Natural killer cell treated with Interleukin-12 subunit alpha and Interleukin-12 subunit beta and Interleukin-15 and Interleukin-18, amount 100 ng/mL, for 72 hours (primary cell): ENCODE measurements around the gene CUX1. TPM values are rescaled to one million over a fixed set of nuclear protein-coding genes. Genes with fewer than 3 reads are reported as not detected.
"Not testable (repeated sequence)": the region's sequence is repeated elsewhere in the genome, so short reads cannot be mapped to it uniquely, and the experiment has no call there.

Experiments used
- ATAC-seq, 2 donors: fragments of 150-1000 bp; cut with Tn5 transposase in 1 of 2; sonication (Bioruptor Pico), chemical (Tn5 transposase) in 1 of 2; 2 replicates each; pipeline ENCODE4 v1.10.0; 2021
- DNase-seq: peaks from one replicate; pipeline ENCODE4 v3.0.0; 2022; ENCODE audit warnings: low spot score
- H3K27ac Mint-ChIP-seq, 2 donors: 1 replicate in 1 of 2; 2 replicates in 1 of 2; pipeline ENCODE4 v1.8.0; 2022; ENCODE audit warnings: mixed read lengths in 2 of 2, mild to moderate bottlenecking in 1 of 2, moderate library complexity in 1 of 2
- H3K27me3 Mint-ChIP-seq, 2 donors: 1 replicate in 1 of 2; 2 replicates in 1 of 2; pipeline ENCODE4 v1.8.0; 2022; ENCODE audit warnings: mixed read lengths in 2 of 2
- H3K36me3 Mint-ChIP-seq: one replicate; pipeline ENCODE4 v1.8.0; 2022; ENCODE audit warnings: mixed read lengths
- H3K4me1 Mint-ChIP-seq, 2 donors: 1 replicate in 1 of 2; 2 replicates in 1 of 2; pipeline ENCODE4 v1.8.0; 2022; ENCODE audit warnings: low read depth in 2 of 2, mixed read lengths in 2 of 2, mild to moderate bottlenecking in 1 of 2
- H3K4me3 Mint-ChIP-seq: one replicate; pipeline ENCODE4 v1.8.0; 2022; ENCODE audit warnings: mixed read lengths
- H3K9me3 Mint-ChIP-seq: 2 replicates; pipeline ENCODE4 v1.8.0; 2022; ENCODE audit warnings: mixed read lengths
- total RNA-seq, 2 donors: library from RNA; stranded (reverse); gene quantifications; one replicate each; pipeline ENCODE4 v1.2.3, GENCODE V29; 2022

CUX1 gene
- total RNA-seq, 2 donors from 2014 or later: 25.2 to 28.5 TPM

DNA sequence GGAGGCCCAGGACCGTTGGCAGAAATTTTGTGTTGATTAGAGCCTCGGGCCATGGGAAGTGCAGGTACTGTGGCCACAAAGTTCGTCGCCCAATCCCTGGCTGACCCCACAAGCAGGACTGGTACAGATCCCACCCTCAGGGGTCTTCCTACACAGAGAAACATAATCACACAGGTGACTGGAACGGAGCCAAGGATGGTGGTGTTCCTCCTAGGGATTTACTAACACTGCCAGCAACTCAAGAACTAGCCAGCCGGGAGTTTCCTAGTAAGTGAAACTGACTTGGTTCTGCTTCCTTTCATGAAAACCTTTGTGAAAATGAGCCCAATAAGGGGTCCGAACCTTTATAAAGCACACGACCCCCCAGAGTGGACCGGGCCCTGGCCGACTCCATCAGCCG lies 5.7 kb downstream of the CUX1 start:
- Mint-ChIP-seq H3K4me3 (no peak overlapping the region), H3K4me1 (peaks cover 13 to 16% of the 10 kb centered on the region in 2 donors), H3K27ac (no peak overlapping the region), H3K9me3 (no peaks in the 10 kb centered on the region), H3K27me3 (peaks cover 0 to 2% of the 10 kb centered on the region in 2 donors), H3K36me3 (no peaks in the 10 kb centered on the region)
- ATAC-seq: no peak
- no peak for DNase-seq

GRCh38 chr7:101823596-101823995 lies 6.2 kb downstream of the CUX1 start:
- no peaks in the 10 kb centered on the region for H3K36me3 Mint-ChIP-seq
- H3K9me3 Mint-ChIP-seq: no peaks in the 10 kb centered on the region
- no peak for ATAC-seq
- no peak for DNase-seq
- H3K27me3 Mint-ChIP-seq: peaks cover 0 to under 1% of the 10 kb centered on the region in 2 donors
- H3K4me3 Mint-ChIP-seq: no peak overlapping the region
- peaks cover 9 to 15% of the 10 kb centered on the region in 2 donors for H3K4me1 Mint-ChIP-seq
- H3K27ac Mint-ChIP-seq: no peak overlapping the region

DNA sequence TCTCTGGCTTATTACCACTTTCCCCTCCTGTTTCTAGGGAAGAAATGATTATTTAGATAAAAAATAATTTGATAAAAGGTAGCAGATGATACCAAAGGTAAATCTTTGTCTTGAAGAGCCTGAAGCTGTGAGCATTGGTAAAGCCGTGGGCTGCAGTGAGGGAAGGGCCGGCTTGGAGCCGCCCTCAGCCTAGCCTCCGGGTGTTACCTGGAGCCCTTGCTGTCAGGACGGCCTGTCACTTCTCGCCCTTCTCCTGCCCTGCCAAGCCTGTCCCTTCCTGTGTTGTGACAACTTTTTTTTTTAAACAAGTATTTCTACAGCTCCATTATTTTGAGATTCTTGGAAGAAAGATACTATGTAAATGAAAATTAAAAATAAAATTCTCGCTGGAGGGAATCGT lies 7.0 kb downstream of the CUX1 start:
- H3K9me3 Mint-ChIP-seq: no peaks in the 10 kb centered on the region
- ATAC-seq: no peak
- H3K4me3 Mint-ChIP-seq: no peak overlapping the region
- no peak overlapping the region for H3K27ac Mint-ChIP-seq
- H3K4me1 Mint-ChIP-seq: peaks cover 9 to 14% of the 10 kb centered on the region in 2 donors
- no peaks in the 10 kb centered on the region for H3K27me3 Mint-ChIP-seq
- no peak for DNase-seq
- no peaks in the 10 kb centered on the region for H3K36me3 Mint-ChIP-seq

DNA sequence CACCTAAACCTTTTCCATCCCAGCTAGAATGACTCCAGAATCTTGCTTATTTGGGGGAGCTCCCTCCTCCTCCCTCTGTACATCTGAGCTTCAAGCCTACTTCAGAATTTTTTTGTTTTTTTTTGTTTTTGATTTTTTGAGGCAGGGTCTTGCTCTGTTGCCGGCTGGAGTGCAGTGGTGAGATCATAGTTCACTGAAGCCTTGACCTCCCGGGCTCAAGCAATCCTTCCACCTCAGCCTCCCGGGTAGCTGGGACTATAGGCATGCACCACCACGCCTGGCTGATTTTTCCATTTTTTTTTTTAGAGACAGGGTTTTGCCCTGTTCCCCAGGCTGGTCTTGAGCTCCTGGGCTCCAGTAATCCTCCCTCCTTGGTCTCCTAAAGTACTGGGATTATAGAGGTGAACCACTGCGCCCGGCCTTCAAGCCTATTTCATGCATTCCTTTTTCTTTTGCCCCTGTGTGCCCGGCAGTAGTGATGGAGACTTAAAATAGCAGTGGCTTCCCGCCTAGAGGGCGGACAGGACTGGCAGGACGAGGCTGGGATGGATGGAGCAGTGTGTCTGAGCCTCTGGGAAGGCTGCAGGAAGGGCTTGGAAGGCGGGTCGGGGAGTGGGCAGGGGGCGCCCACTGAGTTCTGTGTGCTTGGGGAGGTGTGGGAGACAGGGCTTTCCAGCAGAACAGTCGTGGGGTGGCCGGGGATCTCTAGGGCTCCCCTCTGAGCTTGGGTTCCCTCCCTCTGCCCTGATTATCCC lies 8.8 kb downstream of the CUX1 start:
- no peaks in the 10 kb centered on the region for H3K9me3 Mint-ChIP-seq
- ATAC-seq: no peak
- H3K36me3 Mint-ChIP-seq: no peaks in the 10 kb centered on the region
- H3K27me3 Mint-ChIP-seq: no peaks in the 10 kb centered on the region
- H3K27ac Mint-ChIP-seq: no peak overlapping the region
- no peak for DNase-seq
- H3K4me3 Mint-ChIP-seq: no peak overlapping the region
- peaks cover 9 to 14% of the 10 kb centered on the region in 2 donors for H3K4me1 Mint-ChIP-seq

GRCh38 chr7:101828301-101829020 lies 11.0 kb downstream of the CUX1 start:
- Mint-ChIP-seq H3K36me3 (no peaks in the 10 kb centered on the region), H3K27me3 (no peaks in the 10 kb centered on the region), H3K4me1 (peaks cover 9 to 17% of the 10 kb centered on the region in 2 donors), H3K27ac (no peak overlapping the region), H3K4me3 (no peak overlapping the region), H3K9me3 (no peaks in the 10 kb centered on the region)
- DNase-seq (no peak), ATAC-seq (no peak)

GRCh38 chr7:101829374-101829773 lies 11.9 kb downstream of the CUX1 start:
- Mint-ChIP-seq H3K4me3 (no peak overlapping the region), H3K27me3 (no peaks in the 10 kb centered on the region), H3K4me1 (peaks cover 9 to 14% of the 10 kb centered on the region in 2 donors), H3K9me3 (no peaks in the 10 kb centered on the region), H3K36me3 (no peaks in the 10 kb centered on the region), H3K27ac (no peak overlapping the region)
- DNase-seq (no peak), ATAC-seq (no peak)

- DNase-seq (no peak), ATAC-seq (peak in 1 of 2 donors; percentile 28)
- H3K27me3 Mint-ChIP-seq: no peaks in the 10 kb centered on the region
- no peak overlapping the region for H3K27ac Mint-ChIP-seq
- no peak overlapping the region for H3K4me3 Mint-ChIP-seq
- no peaks in the 10 kb centered on the region for H3K9me3 Mint-ChIP-seq
- peaks cover 9 to 14% of the 10 kb centered on the region in 2 donors for H3K4me1 Mint-ChIP-seq
- no peaks in the 10 kb centered on the region for H3K36me3 Mint-ChIP-seq
Observed at GRCh38 chr7:101829821-101830220, 12.4 kb downstream of the CUX1 start.

DNA sequence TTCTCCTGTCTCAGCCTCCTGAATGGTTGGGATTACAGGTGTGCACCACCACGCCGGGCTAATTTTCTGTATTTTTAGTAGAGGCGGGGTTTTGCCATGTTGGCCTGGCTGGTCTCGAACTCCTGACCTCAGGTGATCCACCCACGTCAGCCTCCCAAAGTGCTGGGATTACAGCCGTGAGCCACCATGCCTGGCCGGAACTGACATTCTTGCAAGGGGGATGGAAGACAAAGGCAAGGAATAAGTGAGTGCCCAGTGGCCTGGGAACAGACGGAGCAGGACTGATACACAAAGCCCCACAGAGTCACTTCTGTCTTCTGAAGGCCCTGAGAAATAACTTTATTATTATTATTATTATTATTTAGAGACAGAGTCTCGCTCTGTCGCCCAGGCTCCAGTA lies 14.0 kb downstream of the CUX1 start:
- ATAC-seq, H3K4me3 Mint-ChIP-seq, H3K36me3 Mint-ChIP-seq, H3K9me3 Mint-ChIP-seq, H3K27me3 Mint-ChIP-seq, DNase-seq, H3K27ac Mint-ChIP-seq: not testable (repeated sequence)
- peaks cover under 1 to 17% of the 10 kb centered on the region in 2 donors for H3K4me1 Mint-ChIP-seq

DNA sequence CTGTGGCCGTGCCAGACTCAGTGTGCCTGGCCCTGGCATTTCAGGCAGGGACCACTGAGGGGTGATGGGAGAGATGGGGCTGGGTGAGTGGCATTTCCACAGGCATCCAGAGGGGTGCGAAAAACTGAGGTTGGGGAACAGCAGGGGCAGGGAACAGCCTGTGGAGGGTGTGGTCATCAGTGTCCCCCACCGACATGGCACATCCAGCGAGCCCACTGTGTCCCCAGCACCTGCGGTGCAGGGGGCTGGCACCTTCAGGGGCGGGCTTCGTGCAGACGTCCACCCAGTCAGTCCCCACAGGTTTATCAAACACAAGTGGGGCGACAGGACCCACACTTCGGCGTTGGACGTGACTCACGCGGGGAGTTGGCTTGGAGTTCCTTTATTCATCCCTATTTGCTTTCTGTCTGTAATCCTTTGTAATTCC lies 14.8 kb downstream of the CUX1 start:
- Mint-ChIP-seq H3K4me3 (no peak overlapping the region), H3K4me1 (peaks cover 0 to 13% of the 10 kb centered on the region in 2 donors), H3K9me3 (no peaks in the 10 kb centered on the region), H3K27ac (no peak overlapping the region), H3K27me3 (no peaks in the 10 kb centered on the region), H3K36me3 (no peaks in the 10 kb centered on the region)
- DNase-seq (no peak), ATAC-seq (no peak)

GRCh38 chr7:101832685-101833375 lies 15.4 kb downstream of the CUX1 start:
- Mint-ChIP-seq H3K36me3 (no peaks in the 10 kb centered on the region), H3K9me3 (no peaks in the 10 kb centered on the region), H3K4me1 (peaks cover 0 to 10% of the 10 kb centered on the region in 2 donors), H3K27me3 (no peaks in the 10 kb centered on the region), H3K27ac (no peak overlapping the region), H3K4me3 (no peak overlapping the region)
- DNase-seq: no peak
- ATAC-seq: no peak

DNA sequence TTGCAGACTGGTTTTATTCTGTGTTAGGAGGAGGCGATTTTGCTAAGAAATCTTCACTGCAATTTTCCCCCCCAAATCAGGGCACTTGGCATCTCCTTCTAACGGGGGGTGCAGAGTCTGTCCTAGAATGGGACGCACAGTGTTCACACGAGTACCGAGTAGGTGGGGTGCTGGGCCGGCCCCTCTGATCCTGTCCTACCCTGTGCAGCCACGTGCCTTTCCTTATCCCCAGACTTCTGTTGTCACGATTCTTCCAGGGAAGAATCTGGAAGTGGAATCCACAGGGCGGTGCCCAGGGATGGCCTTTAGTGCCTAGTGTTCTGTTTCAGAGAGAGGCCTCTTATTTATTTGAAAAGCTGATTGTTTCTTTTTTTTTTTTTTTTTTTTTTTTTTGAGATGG lies 16.4 kb downstream of the CUX1 start:
- no peaks in the 10 kb centered on the region for H3K36me3 Mint-ChIP-seq
- H3K27ac Mint-ChIP-seq: no peak overlapping the region
- DNase-seq (no peak), ATAC-seq (no peak)
- no peaks in the 10 kb centered on the region for H3K27me3 Mint-ChIP-seq
- no peaks in the 10 kb centered on the region for H3K9me3 Mint-ChIP-seq
- no peak overlapping the region for H3K4me3 Mint-ChIP-seq
- peaks cover 0 to 11% of the 10 kb centered on the region in 2 donors for H3K4me1 Mint-ChIP-seq

DNA sequence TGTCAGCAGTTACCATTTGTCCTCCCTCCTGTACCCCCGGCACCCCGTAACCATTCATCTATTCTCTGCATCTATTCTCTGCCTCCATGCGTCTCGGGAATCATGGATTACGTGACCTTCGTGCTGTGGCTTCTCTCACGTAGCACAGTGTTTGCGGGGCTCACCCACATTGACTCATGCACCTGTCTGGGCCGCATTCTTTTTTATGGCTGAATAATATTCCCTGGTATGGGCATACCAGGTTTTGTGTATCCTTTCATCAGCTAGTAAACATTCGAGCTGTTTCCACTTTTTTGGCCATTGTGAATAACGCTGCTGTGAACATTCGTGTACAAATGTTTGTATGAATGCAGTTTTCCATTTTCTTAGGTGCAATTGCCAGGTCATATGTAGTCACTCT lies 17.7 kb downstream of the CUX1 start:
- DNase-seq: no peak

GRCh38 chr7:101837433-101837832 lies 20.0 kb downstream of the CUX1 start:
- not testable (repeated sequence) for H3K9me3 Mint-ChIP-seq

More for the DNA sequence above, 17.7 kb downstream of the CUX1 start:
- no peaks in the 10 kb centered on the region for H3K36me3 Mint-ChIP-seq
- peaks cover 0 to 18% of the 10 kb centered on the region in 2 donors for H3K4me1 Mint-ChIP-seq
- no peak for ATAC-seq
- no peaks in the 10 kb centered on the region for H3K27me3 Mint-ChIP-seq
- H3K9me3 Mint-ChIP-seq: no peaks in the 10 kb centered on the region
- H3K4me3 Mint-ChIP-seq: no peak overlapping the region
- no peak overlapping the region for H3K27ac Mint-ChIP-seq

More at GRCh38 chr7:101837433-101837832, 20.0 kb downstream of the CUX1 start:
- H3K4me1 Mint-ChIP-seq: peaks cover 3 to 18% of the 10 kb centered on the region in 2 donors
- not testable (repeated sequence) for H3K27me3 Mint-ChIP-seq, DNase-seq, H3K4me3 Mint-ChIP-seq, ATAC-seq, H3K36me3 Mint-ChIP-seq
- H3K27ac Mint-ChIP-seq: peak overlapping the region in 1 of 2 donors; percentile 60
